HEK293 (cell line): ENCODE measurements around the gene BEND6.

Source experiments
- YY1 ChIP-seq: fragments of 450-650 bp; formaldehyde crosslinking; IDR thresholded peaks from 2 replicates; pipeline ENCODE4 v1.5.1; 2018; ENCODE audit warnings: missing biosample characterization, missing genetic modification characterization
- YY2 ChIP-seq: fragments of 450-650 bp; formaldehyde crosslinking; IDR thresholded peaks from 2 replicates; pipeline ENCODE4 v1.5.1; 2016; ENCODE audit warnings: missing biosample characterization, missing genetic modification characterization
- ZNF121 ChIP-seq: fragments of 450-650 bp; formaldehyde crosslinking; IDR thresholded peaks from 2 replicates; pipeline ENCODE4 v1.5.1; 2016; ENCODE audit warnings: missing biosample characterization, missing genetic modification characterization
- ZNF350 ChIP-seq: fragments of 450-650 bp; formaldehyde crosslinking; IDR thresholded peaks from 2 replicates; pipeline ENCODE4 v1.5.0; 2017; ENCODE audit warnings: missing biosample characterization, mild to moderate bottlenecking, missing genetic modification characterization
- ZNF37A ChIP-seq: fragments of 450-650 bp; IDR thresholded peaks from 2 replicates; pipeline ENCODE4 v1.5.1; 2018; ENCODE audit warnings: missing biosample characterization, missing genetic modification characterization
- ZNF670 ChIP-seq: fragments of 450-650 bp; formaldehyde crosslinking; IDR thresholded peaks from 2 replicates; pipeline ENCODE4 v1.5.1; 2016; ENCODE audit warnings: missing biosample characterization, missing genetic modification characterization, low read depth
- ZSCAN23 ChIP-seq: fragments of 450-650 bp; formaldehyde crosslinking; IDR thresholded peaks from 2 replicates; pipeline ENCODE4 v1.5.1; 2016; ENCODE audit warnings: missing biosample characterization, missing genetic modification characterization
- TF ChIP-seq, protein P1 (sequence below): fragments of 450-650 bp; formaldehyde crosslinking; IDR thresholded peaks from 2 replicates; pipeline ENCODE4 v1.5.1; 2016; ENCODE audit warnings: missing biosample characterization, missing genetic modification characterization
- TF ChIP-seq, protein P2 (sequence below): fragments of 450-650 bp; formaldehyde crosslinking; IDR thresholded peaks from 2 replicates; pipeline ENCODE4 v1.5.1; 2016; ENCODE audit warnings: missing biosample characterization, missing genetic modification characterization, borderline replicate concordance
- TF ChIP-seq, protein P3 (sequence below): fragments of 450-650 bp; formaldehyde crosslinking; IDR thresholded peaks from 2 replicates; pipeline ENCODE4; 2016; ENCODE audit warnings: missing biosample characterization, missing genetic modification characterization

DNA sequence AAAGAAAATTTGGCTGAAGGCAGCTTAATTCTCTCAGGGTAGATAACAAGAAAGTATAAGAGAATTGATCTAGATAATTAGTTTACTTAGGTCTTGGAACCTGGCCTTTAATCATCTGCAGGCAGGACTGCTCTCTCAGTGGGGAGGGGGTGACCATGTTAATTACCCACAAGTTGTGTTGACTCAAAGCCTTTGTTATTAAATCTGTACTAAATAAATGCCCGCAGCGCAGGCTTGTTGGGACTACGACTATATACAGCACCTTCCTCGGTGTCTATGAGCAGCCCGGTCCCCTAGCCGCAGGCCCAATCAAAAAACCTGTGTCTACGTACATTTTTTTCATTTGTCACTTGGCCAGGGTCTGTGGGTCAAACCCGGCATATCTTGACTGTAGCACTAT, 119.5 kb downstream of the BEND6 start:
- TF ChIP-seq ZNF670 (tag by site-specific recombination) (no peak), YY2 (tag by site-specific recombination) (no peak), ZSCAN23 (tag by site-specific recombination) (no peak), ZNF121 (tag by site-specific recombination) (no peak), ZNF37A (tag by site-specific recombination) (no peak), ZNF350 (tag by site-specific recombination) (no peak), YY1 (tag by site-specific recombination) (no peak)
- TF ChIP-seq, protein P1, sequence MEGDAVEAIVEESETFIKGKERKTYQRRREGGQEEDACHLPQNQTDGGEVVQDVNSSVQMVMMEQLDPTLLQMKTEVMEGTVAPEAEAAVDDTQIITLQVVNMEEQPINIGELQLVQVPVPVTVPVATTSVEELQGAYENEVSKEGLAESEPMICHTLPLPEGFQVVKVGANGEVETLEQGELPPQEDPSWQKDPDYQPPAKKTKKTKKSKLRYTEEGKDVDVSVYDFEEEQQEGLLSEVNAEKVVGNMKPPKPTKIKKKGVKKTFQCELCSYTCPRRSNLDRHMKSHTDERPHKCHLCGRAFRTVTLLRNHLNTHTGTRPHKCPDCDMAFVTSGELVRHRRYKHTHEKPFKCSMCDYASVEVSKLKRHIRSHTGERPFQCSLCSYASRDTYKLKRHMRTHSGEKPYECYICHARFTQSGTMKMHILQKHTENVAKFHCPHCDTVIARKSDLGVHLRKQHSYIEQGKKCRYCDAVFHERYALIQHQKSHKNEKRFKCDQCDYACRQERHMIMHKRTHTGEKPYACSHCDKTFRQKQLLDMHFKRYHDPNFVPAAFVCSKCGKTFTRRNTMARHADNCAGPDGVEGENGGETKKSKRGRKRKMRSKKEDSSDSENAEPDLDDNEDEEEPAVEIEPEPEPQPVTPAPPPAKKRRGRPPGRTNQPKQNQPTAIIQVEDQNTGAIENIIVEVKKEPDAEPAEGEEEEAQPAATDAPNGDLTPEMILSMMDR (tag by site-specific recombination), result no peak
- TF ChIP-seq, protein P2, sequence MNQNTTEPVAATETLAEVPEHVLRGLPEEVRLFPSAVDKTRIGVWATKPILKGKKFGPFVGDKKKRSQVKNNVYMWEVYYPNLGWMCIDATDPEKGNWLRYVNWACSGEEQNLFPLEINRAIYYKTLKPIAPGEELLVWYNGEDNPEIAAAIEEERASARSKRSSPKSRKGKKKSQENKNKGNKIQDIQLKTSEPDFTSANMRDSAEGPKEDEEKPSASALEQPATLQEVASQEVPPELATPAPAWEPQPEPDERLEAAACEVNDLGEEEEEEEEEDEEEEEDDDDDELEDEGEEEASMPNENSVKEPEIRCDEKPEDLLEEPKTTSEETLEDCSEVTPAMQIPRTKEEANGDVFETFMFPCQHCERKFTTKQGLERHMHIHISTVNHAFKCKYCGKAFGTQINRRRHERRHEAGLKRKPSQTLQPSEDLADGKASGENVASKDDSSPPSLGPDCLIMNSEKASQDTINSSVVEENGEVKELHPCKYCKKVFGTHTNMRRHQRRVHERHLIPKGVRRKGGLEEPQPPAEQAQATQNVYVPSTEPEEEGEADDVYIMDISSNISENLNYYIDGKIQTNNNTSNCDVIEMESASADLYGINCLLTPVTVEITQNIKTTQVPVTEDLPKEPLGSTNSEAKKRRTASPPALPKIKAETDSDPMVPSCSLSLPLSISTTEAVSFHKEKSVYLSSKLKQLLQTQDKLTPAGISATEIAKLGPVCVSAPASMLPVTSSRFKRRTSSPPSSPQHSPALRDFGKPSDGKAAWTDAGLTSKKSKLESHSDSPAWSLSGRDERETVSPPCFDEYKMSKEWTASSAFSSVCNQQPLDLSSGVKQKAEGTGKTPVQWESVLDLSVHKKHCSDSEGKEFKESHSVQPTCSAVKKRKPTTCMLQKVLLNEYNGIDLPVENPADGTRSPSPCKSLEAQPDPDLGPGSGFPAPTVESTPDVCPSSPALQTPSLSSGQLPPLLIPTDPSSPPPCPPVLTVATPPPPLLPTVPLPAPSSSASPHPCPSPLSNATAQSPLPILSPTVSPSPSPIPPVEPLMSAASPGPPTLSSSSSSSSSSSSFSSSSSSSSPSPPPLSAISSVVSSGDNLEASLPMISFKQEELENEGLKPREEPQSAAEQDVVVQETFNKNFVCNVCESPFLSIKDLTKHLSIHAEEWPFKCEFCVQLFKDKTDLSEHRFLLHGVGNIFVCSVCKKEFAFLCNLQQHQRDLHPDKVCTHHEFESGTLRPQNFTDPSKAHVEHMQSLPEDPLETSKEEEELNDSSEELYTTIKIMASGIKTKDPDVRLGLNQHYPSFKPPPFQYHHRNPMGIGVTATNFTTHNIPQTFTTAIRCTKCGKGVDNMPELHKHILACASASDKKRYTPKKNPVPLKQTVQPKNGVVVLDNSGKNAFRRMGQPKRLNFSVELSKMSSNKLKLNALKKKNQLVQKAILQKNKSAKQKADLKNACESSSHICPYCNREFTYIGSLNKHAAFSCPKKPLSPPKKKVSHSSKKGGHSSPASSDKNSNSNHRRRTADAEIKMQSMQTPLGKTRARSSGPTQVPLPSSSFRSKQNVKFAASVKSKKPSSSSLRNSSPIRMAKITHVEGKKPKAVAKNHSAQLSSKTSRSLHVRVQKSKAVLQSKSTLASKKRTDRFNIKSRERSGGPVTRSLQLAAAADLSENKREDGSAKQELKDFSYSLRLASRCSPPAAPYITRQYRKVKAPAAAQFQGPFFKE, result no peak
- TF ChIP-seq, protein P3, sequence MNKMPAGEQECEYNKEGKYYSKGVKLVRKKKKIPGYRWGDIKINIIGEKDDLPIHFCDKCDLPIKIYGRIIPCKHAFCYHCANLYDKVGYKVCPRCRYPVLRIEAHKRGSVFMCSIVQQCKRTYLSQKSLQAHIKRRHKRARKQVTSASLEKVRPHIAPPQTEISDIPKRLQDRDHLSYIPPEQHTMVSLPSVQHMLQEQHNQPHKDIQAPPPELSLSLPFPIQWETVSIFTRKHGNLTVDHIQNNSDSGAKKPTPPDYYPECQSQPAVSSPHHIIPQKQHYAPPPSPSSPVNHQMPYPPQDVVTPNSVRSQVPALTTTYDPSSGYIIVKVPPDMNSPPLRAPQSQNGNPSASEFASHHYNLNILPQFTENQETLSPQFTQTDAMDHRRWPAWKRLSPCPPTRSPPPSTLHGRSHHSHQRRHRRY (tag by site-specific recombination), result no peak
